LNCAP (cell line): Measurements from ENCODE around the gene TNIP1.

ENCODE experiments used
- CTCF ChIP-seq: fragments of 450-650 bp; IDR thresholded peaks from 2 replicates; pipeline ENCODE4 v1.5.1; 2017; ENCODE audit warnings: mild to moderate bottlenecking

TNIP1 gene

GRCh38 chr5:151074557-151074956 is 6.3 kb downstream of the TNIP1 start:
- TF ChIP-seq CTCF: no peak

DNA sequence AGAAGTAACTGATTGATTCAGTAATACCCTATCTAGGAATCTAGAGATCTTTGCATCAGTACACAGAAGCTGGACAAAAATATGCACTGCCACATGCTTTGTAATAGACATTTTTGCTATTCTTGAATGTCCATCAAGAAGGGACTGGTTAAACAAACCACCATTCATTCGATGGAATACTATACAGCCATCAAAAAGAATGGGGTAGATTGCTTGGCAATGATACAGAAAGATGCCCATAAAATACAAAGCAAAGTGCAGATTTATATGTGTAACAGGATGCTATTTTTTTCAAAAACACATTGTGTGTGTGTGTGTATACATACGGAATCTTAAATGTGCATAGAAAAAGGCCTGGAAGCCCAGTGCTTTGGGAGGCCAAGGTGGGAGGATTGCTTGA is 7.6 kb downstream of the TNIP1 start:
- no peak for TF ChIP-seq CTCF

GRCh38 chr5:151072630-151073025 is 8.2 kb downstream of the TNIP1 start:
- TF ChIP-seq CTCF: no peak

DNA sequence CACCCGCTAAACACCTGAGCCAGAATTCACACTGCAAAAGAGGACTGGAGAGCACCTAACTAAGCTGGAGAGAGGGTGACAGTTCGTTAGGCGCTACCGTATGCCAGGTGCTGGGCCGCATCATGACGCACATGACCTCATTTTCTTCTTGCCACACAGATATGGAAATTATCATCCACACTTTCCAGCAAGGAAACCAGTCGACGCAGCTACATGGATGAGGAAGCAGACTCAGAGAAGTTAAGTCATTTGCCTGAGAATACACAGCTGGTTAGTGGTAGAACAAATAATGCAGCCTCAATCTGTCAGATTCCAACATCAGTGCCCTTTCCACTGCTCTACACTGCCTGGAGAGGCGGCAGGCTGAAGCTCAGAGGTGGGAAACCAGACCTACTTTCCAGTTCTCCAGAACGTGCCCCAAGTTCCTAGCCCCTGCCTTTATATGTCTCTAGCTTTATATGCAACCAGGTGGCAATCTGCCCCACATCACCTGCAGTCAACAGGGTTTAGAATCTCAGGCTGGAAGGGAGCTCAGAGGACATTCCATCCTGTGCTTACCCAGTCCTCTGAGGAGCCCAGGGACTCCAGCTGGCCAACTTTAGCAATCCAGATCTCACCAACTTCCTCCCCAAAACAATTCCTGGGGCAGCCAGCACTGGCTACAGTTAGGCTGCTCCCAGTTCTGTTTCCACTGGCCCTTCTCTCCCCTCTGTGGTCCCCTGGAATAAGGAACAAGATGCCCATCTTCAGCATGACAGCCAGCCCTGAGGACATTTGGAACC is 8.8 kb downstream of the TNIP1 start:
- TF ChIP-seq CTCF: no peak

DNA sequence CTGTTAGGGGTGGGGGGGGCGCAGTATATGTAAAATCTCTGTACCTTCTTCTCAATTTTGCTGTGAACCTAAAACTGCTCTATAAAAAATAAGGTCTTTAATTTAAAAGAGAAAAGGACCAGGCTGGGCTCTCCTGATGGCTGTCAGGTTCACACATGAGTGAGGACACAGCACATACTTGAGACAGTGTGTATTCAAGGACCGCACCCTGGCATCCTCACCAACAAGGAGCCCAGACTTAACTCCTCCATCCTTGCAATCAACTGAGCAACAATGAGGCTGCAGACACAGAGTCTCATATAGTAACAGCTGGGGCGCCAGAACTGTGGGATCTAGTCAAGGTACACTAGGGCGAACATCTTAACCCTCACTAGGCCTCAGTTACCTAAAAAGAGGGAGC is 9.8 kb downstream of the TNIP1 start:
- TF ChIP-seq CTCF: no peak

DNA sequence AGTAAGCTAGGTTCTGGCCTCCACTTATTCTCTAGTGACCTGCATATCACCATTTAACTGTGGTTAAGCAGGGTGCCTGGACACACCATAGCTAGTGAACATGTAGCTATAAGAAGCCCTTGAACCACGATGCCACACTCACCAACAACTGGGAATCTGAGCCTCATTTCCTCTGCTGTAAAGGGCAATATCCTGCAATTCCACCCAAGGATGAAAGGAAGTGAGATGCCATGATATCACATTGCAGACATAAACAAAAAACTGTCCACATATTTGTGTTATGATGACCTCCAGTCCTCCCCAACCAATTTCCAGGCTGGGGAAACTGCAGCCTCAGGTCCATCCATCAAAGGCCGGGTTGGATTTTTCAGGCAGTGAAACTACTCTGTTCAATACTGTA is 10.4 kb downstream of the TNIP1 start:
- TF ChIP-seq CTCF: no peak

DNA sequence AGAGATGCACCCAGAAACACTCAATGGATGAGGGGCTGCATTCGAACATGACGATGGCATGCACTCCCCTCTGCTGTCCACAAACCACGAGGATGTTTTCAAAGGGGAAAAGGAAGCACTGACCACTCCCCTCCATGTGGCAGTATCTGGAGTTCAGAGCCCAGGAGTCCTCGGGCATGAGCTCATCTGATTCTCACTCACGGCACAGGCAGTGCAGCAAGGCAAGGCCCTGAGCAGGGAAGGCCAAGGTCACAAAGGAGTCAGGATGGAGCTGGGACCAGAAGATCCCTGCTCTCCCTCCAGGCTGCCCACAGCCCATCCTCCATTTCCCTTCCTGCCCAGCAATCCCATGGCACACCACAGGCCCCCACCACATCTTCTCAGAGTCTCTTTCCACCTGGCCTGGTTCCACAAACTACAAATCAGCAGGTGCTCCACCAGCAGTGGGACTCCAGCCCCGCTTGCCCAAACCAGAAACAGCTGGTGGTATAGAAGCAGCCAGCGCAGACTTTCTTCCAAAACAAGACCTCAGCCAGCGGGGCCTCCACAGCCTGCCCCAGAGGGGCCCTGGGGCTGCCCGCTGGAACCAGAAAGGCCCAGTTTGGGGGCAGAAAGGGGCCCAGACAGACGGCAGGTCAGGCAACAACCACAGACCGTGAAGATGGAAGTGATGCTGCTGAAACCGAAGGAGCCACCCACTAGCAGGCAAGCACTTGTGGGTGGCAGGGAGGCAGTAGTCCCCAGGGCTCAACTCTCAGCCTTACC is 12.2 kb downstream of the TNIP1 start:
- TF ChIP-seq CTCF: no peak
